NB4 (cell line): ENCODE data around the gene CTNNA3.

ENCODE experiments used
- MYC ChIP-seq: IDR thresholded peaks from 2 replicates; pipeline ENCODE4 v1.6.1; 2011; ENCODE audit warnings: low read depth, low read length
- POLR2A ChIP-seq: IDR thresholded peaks from 2 replicates; pipeline ENCODE4 v1.6.1; 2011; ENCODE audit warnings: mild to moderate bottlenecking; ENCODE audit not compliant: insufficient read length; ENCODE audit errors: extremely low read depth
- TF ChIP-seq, protein P1 (sequence below): IDR thresholded peaks from one replicate; pipeline ENCODE4 v1.5.1; 2012; ENCODE audit warnings: low read depth, low read length
- TF ChIP-seq, protein P2 (sequence below): IDR thresholded peaks from 2 replicates; pipeline ENCODE4 v1.6.1; 2011; ENCODE audit warnings: low read depth, low read length

DNA sequence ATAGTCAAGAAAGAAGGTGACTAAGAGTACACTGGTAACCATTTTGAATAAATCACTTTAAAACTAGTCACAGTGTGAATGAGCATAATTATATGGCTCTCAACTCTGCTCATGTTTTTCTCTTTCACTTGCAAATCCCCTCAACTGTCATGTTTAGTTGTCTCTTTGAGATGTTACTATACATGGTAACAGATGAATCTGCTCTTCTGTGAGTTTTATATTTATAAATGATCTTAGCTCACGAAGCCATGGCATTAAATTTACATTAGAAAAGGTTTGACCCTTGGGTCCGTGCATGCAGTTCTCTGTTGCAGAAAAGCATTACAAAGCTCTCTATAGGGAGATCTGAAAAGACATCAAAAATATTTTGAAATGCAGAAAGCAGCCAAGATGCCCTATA, 803.1 kb downstream of the CTNNA3 start:
- TF ChIP-seq POLR2A (no peak), MYC (no peak)
- TF ChIP-seq, protein P1, sequence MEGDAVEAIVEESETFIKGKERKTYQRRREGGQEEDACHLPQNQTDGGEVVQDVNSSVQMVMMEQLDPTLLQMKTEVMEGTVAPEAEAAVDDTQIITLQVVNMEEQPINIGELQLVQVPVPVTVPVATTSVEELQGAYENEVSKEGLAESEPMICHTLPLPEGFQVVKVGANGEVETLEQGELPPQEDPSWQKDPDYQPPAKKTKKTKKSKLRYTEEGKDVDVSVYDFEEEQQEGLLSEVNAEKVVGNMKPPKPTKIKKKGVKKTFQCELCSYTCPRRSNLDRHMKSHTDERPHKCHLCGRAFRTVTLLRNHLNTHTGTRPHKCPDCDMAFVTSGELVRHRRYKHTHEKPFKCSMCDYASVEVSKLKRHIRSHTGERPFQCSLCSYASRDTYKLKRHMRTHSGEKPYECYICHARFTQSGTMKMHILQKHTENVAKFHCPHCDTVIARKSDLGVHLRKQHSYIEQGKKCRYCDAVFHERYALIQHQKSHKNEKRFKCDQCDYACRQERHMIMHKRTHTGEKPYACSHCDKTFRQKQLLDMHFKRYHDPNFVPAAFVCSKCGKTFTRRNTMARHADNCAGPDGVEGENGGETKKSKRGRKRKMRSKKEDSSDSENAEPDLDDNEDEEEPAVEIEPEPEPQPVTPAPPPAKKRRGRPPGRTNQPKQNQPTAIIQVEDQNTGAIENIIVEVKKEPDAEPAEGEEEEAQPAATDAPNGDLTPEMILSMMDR: no peak
- TF ChIP-seq, protein P2, sequence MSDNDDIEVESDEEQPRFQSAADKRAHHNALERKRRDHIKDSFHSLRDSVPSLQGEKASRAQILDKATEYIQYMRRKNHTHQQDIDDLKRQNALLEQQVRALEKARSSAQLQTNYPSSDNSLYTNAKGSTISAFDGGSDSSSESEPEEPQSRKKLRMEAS: no peak
